ENCODE measurements around the gene WNT9A. TPM values are rescaled to one million over a fixed set of nuclear protein-coding genes. Genes with fewer than 3 reads are reported as not detected.

WNT9A gene
- total and polyA plus RNA-seq, 4 donors, result 1.9 to 6.4 (median 5.2) TPM

- Histone ChIP-seq H3K27me3 (ENCODE audit: control insufficient read depth, insufficient read depth, low read length) (no peaks in the 10 kb centered on the region), H3K27ac (ENCODE audit: low read depth, low read length) (no peak overlapping the region), H3K9me3 (ENCODE audit: control insufficient read depth, insufficient read depth, low read length) (no peaks in the 10 kb centered on the region), H3K4me3 (ENCODE audit: low read depth, low read length) (no peak overlapping the region), H3K4me1 (ENCODE audit: control insufficient read depth, insufficient read depth, low read length) (peaks cover 24% of the 10 kb centered on the region), H3K36me3 (ENCODE audit: control insufficient read depth, insufficient read depth, low read length) (no peaks in the 10 kb centered on the region)
- DNase-seq (ENCODE audit: low read depth in 4 of 6, low spot score in 6 of 6), result no peak
- WGBS (ENCODE audit: insufficient coverage), result 87% methylated on average over 11 of the region's 12 CpGs
Measured at GRCh38 chr1:227898502-227899140, 49.1 kb downstream of the WNT9A start.

GRCh38 chr1:227897704-227898438 is 49.9 kb downstream of the WNT9A start:
- Histone ChIP-seq H3K4me1 (ENCODE audit: control insufficient read depth, insufficient read depth, low read length) (peaks cover 25% of the 10 kb centered on the region), H3K9me3 (ENCODE audit: control insufficient read depth, insufficient read depth, low read length) (no peaks in the 10 kb centered on the region), H3K36me3 (ENCODE audit: control insufficient read depth, insufficient read depth, low read length) (no peaks in the 10 kb centered on the region), H3K27ac (ENCODE audit: low read depth, low read length) (no peak overlapping the region), H3K27me3 (ENCODE audit: control insufficient read depth, insufficient read depth, low read length) (no peaks in the 10 kb centered on the region), H3K4me3 (ENCODE audit: low read depth, low read length) (no peak overlapping the region)
- 92% methylated on average over 5 of the region's 6 CpGs for WGBS (ENCODE audit: insufficient coverage)
- DNase-seq (ENCODE audit: low read depth in 4 of 6, low spot score in 6 of 6), result no peak

DNA sequence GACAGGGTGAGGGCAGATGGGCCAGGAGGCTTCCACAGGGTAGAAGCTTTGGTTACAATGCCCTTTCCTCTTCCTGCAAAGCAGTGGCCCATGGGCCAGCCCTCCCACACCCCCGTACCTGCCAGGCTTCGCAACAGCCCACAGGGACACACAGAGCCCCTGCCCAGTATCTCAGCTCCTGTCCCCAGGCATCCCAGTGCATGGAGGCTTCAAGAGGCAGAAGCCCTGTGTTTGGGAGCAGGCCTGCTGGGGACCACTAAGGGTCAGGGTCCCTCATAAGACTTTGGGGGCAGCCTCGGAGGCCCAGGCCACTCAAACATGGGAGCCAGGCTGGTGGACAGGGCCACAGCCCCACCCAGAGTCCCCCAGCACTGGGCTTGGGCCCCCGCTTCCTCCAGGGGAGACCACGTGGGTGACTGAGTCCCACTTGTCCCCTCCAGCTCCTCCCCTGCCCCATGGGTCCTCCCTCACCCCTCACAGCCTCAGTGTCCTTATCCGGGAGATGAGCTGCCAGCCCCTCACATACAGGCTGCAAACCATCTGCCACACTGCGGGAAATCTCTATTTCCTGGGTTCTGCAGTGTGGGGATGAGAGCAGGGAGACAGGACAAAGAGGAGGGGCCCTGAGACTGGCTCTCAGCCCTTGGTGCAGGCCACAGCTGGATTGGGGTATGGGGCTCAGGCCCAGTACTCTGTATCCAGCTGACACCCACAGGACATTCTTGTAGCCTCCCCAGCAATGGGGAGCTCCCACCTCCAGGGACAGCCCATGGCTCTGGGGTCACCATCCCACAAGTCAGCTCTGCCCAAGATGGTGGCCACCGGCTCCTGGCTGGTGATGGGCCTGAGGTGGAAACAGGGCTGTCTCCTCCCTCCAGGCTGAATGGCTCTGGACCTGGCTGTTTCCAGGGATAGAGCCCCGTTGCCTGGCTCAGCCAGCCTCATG is 50.7 kb downstream of the WNT9A start:
- H3K4me1 ChIP-seq (ENCODE audit: control insufficient read depth, insufficient read depth, low read length), result peaks cover 27% of the 10 kb centered on the region
- H3K36me3 ChIP-seq (ENCODE audit: control insufficient read depth, insufficient read depth, low read length), result no peaks in the 10 kb centered on the region
- no peak for DNase-seq (ENCODE audit: low read depth in 4 of 6, low spot score in 6 of 6)
- 96% methylated on average over 5 of the region's 9 CpGs for WGBS (ENCODE audit: insufficient coverage)
- no peaks in the 10 kb centered on the region for H3K27me3 ChIP-seq (ENCODE audit: control insufficient read depth, insufficient read depth, low read length)
- no peak overlapping the region for H3K27ac ChIP-seq (ENCODE audit: low read depth, low read length)
- no peaks in the 10 kb centered on the region for H3K9me3 ChIP-seq (ENCODE audit: control insufficient read depth, insufficient read depth, low read length)
- no peak overlapping the region for H3K4me3 ChIP-seq (ENCODE audit: low read depth, low read length)

- 71% methylated on average over 24 of the region's 24 CpGs for WGBS (ENCODE audit: insufficient coverage)
- Histone ChIP-seq H3K27me3 (ENCODE audit: control insufficient read depth, insufficient read depth, low read length) (no peaks in the 10 kb centered on the region), H3K27ac (ENCODE audit: low read depth, low read length) (no peak overlapping the region), H3K36me3 (ENCODE audit: control insufficient read depth, insufficient read depth, low read length) (no peaks in the 10 kb centered on the region), H3K4me3 (ENCODE audit: low read depth, low read length) (no peak overlapping the region), H3K9me3 (ENCODE audit: control insufficient read depth, insufficient read depth, low read length) (no peaks in the 10 kb centered on the region), H3K4me1 (ENCODE audit: control insufficient read depth, insufficient read depth, low read length) (peaks cover 27% of the 10 kb centered on the region)
- peak in 2 of 6 donors; percentile 45 to 65 for DNase-seq (ENCODE audit: low read depth in 4 of 6, low spot score in 6 of 6)
Measured at GRCh38 chr1:227895828-227896685, 51.7 kb downstream of the WNT9A start.

- Histone ChIP-seq H3K4me1 (ENCODE audit: control insufficient read depth, insufficient read depth, low read length) (peaks cover 27% of the 10 kb centered on the region), H3K27ac (ENCODE audit: low read depth, low read length) (no peak overlapping the region), H3K36me3 (ENCODE audit: control insufficient read depth, insufficient read depth, low read length) (no peaks in the 10 kb centered on the region), H3K27me3 (ENCODE audit: control insufficient read depth, insufficient read depth, low read length) (no peaks in the 10 kb centered on the region), H3K9me3 (ENCODE audit: control insufficient read depth, insufficient read depth, low read length) (no peaks in the 10 kb centered on the region), H3K4me3 (ENCODE audit: low read depth, low read length) (no peak overlapping the region)
- WGBS (ENCODE audit: insufficient coverage), result 88% methylated on average over 10 of the region's 12 CpGs
- no peak for DNase-seq (ENCODE audit: low read depth in 4 of 6, low spot score in 6 of 6)
Measured at GRCh38 chr1:227894831-227895451, 52.8 kb downstream of the WNT9A start.

DNA sequence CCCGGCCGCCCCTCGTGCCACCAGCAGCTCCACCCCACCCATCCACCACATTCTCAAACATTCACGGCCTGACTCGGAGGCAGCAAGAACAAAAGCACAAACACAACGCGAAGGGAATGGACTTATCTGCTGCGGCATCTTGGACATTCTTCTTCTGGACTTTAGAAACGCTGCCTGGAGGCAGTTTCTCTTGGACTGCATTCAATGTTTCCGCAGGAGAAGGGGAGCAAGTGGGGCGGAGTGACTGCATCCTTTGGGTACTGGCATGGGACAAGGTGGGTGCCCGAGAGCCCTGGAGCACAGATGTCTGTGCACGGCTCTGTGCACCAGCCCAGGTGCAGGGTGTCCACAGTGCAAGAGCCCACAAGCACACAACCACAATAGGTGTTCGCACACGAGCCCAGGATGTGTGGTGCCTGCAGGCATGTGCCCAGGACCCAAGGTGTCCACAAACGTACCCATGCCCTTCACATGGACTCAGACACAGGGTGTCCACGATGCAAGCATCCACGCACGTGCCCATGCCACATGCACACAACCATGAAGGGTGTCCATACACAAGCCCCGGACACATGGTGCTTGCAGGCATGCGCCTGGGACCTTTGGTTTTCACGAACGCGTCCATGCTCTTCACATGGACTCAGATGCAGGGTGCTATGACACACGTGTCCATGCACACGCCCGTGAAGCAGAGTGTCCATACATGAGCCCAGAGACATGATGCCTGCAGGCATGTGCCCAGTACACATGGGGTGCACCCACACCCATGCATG is 53.6 kb downstream of the WNT9A start:
- Histone ChIP-seq H3K27ac (ENCODE audit: low read depth, low read length) (no peak overlapping the region), H3K27me3 (ENCODE audit: control insufficient read depth, insufficient read depth, low read length) (no peaks in the 10 kb centered on the region), H3K9me3 (ENCODE audit: control insufficient read depth, insufficient read depth, low read length) (no peaks in the 10 kb centered on the region), H3K4me3 (ENCODE audit: low read depth, low read length) (no peak overlapping the region), H3K4me1 (ENCODE audit: control insufficient read depth, insufficient read depth, low read length) (peaks cover 27% of the 10 kb centered on the region), H3K36me3 (ENCODE audit: control insufficient read depth, insufficient read depth, low read length) (no peaks in the 10 kb centered on the region)
- DNase-seq (ENCODE audit: low read depth in 4 of 6, low spot score in 6 of 6), result no peak
- 84% methylated on average over 26 of the region's 27 CpGs for WGBS (ENCODE audit: insufficient coverage)

GRCh38 chr1:227893300-227893948 is 54.3 kb downstream of the WNT9A start:
- 73% methylated on average over 5 of the region's 9 CpGs for WGBS (ENCODE audit: insufficient coverage)
- no peaks in the 10 kb centered on the region for H3K9me3 ChIP-seq (ENCODE audit: control insufficient read depth, insufficient read depth, low read length)
- H3K27ac ChIP-seq (ENCODE audit: low read depth, low read length), result no peak overlapping the region
- H3K4me3 ChIP-seq (ENCODE audit: low read depth, low read length), result no peak overlapping the region
- DNase-seq (ENCODE audit: low read depth in 4 of 6, low spot score in 6 of 6), result no peak
- no peaks in the 10 kb centered on the region for H3K27me3 ChIP-seq (ENCODE audit: control insufficient read depth, insufficient read depth, low read length)
- no peaks in the 10 kb centered on the region for H3K36me3 ChIP-seq (ENCODE audit: control insufficient read depth, insufficient read depth, low read length)
- peaks cover 27% of the 10 kb centered on the region for H3K4me1 ChIP-seq (ENCODE audit: control insufficient read depth, insufficient read depth, low read length)
